M059J (cell line): ENCODE measurements around the gene CAMKMT. TPM values are rescaled to one million over a fixed set of nuclear protein-coding genes. Genes with fewer than 3 reads are reported as not detected.

Experiments
- DNase-seq: peaks from one replicate; pipeline ENCODE4 v3.0.0-alpha.2; 2012; ENCODE audit warnings: low read depth
- total RNA-seq: library from RNA; depleted of rRNA; stranded (reverse); fragments of >200 nt; shearing (Covaris generic); gene quantifications from 2 replicates; pipeline ENCODE4 v1.2.3, GENCODE V29; 2014

Gene CAMKMT
- total RNA-seq, 1 experiment from 2014 or later, result 3.4 TPM

GRCh38 chr2:44771522-44771921, 409.8 kb downstream of the CAMKMT start:
- no peak for DNase-seq

DNA sequence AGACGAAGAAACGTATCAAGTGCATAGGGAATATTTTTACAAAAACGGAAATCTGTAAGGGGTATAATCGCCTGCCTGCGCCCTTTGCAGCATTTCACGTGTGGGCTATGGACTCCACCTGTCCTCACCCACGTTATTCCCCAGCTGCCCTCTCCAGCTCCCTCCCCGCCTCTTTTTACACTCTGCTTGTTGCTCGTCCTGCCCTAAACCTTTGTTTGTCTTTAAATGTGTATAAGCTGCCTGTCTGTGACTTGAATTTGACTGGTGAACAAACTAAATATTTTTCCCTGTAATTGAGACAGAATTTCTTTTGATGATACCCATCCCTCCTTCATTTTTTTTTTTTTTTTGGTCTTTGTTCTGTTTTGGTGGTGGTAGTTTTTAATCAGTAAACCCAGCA, 410.4 kb downstream of the CAMKMT start:
- DNase-seq, result no peak

DNA sequence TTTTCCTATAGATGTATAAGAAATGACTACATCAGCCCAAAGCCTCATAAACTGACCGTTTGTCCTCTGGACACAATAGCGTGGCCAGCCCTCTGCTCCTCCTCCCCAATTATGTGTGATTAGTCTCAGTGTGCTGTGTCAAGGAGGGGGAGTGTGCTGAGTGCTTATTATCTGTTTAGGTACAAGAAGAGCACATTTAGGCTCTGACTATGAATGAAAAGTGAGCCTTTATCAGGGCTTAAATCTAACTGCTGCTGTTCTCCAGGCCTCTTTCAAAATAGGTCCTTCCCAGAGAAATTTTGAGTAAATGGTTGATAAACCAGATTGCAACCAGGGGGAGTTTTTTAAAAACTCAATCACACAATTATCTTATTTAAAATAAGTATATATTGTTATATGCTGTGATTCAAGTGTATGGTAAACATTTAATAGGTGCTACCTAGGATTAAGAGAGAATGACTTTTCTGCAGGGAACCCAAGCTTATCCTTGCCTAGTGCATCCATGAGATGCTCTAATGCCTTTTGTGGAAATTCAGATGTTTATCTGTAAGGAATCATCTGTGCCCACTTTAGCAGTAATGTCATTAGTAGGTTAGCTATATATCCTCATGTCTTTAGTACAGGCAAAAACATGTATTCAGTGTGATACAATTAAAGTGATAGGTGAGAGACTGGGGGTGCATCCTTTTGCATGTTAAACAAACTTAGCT, 411.1 kb downstream of the CAMKMT start:
- DNase-seq, result no peak

GRCh38 chr2:44774826-44775492, 413.2 kb downstream of the CAMKMT start:
- DNase-seq, result no peak

- DNase-seq, result no peak
These were observed 415.3 kb downstream of the CAMKMT start for GRCh38 chr2:44777036-44777435.

DNA sequence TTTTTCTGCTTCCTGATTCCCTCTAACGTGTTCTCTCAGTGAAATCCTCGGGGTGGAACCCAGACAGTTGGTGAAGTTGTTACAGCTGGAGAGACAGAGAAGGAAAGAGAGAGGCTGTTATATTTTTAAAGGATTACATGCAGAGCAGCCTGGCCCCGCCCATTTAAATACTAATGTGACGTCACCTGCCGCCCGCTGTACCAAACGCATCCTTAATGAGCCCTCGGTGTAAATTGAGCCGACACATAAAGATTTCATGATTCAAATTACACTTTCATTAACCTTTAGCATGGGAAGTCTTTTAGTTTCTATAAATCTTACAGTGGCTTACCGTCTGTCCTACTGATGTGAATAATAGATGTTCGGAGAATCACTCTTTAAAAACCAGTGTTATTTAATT, 415.8 kb downstream of the CAMKMT start:
- no peak for DNase-seq

DNA sequence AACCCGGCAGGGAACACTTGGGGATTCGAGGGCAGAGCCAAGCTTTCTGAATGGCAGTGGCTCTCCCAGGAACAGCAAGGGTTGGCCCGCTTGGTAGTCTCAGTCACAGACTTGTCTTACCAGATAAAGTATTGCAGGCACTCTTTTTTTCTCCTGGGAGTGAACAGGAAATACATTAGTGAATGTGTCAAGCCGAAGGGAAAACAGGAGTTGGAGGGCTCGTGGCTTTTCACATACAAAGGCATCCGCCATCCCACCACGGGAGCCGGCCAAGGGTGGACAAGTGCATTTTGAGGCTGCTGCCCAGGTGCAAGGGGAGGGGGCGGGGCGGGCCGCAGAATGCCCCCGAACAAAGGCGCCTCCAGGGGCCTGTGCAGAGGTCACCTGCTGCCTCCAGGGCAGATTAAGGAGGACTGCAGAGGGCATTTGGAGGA, 416.5 kb downstream of the CAMKMT start:
- no peak for DNase-seq

DNA sequence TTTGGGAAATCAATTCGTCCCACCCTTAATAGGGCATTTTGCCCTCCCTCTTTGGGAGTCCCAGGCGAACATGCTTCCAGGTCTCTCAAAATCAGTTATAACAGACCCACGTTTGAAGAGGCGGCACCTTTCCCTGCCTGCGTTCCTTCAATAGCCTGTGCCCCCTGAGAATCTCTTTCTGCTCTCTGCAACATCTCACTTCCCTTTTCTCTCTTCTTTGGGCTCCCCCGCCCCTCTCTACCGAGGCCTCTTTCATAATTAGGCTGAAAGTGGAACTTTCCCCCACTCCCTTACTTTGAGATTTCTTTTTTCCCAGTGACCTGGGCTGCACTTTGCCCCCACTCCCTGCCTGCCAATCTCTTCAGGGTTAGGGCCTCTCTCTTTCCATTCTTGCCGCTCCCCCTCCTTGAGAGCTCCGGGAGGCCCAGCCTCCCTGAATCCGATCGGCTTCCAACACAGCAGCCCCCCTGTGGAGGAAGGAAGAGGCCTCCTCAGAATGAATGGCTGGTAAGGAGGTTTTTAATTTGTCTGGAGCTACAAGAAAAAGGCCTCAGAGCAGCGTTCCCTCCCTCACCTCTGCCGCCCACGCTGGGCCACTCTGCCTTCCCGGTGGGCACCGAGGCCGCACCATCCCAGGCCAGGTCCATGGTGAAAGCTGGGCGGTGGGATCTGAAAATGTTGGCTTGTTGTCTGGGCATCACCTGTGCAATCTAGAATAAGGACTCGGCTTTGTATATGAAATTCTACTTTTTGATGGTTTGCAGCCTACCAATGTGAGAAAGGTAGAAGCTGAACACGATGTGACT, 417.1 kb downstream of the CAMKMT start:
- DNase-seq, result no peak

GRCh38 chr2:44779793-44780192, 418.0 kb downstream of the CAMKMT start:
- no peak for DNase-seq

DNA sequence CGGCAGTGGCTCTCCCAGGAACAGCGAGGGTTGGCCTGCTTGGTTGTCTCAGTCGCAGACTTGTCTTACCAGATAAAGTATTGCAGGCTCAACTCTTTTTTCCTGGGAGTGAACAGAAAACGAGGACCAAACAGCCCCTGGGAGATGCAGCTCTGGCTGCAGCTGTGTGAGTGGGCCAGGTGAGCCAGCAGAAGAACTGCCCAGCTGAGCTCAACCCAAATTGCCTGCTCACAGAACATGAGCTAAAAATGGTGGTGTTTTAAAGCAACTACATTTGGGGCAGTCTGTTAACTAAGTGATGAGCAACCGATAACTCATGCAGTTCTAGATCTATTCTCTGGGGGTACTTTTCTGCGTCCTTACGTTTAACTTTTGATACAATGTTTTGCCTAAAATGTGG, 418.7 kb downstream of the CAMKMT start:
- no peak for DNase-seq

- DNase-seq, result no peak
These were observed 423.7 kb downstream of the CAMKMT start for GRCh38 chr2:44785433-44785832.

- no peak for DNase-seq
These were observed 424.5 kb downstream of the CAMKMT start for GRCh38 chr2:44786045-44786816.

GRCh38 chr2:44786817-44787214, 425.1 kb downstream of the CAMKMT start:
- DNase-seq, result no peak

DNA sequence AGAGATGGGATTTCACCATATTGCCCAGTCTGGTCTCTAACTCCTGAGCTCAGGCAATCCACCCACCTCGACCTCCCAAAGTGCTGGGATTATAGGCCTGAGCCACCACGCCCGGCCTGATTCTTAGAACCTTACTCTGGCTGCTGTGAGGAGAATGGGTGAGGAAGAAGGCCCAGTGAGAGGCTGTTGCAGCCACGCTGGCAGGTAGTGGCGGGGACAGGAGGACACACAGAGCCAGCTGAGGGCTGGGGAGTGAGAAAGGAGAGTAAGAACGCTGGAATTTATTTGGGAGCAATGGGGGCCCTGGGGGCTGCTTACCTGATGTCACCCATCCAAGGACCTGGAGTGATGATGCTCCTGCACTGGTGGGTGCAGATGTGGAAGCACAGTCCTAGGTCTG, 425.9 kb downstream of the CAMKMT start:
- DNase-seq, result no peak

- DNase-seq, result no peak
These were observed 427.7 kb downstream of the CAMKMT start for GRCh38 chr2:44789446-44789845.

DNA sequence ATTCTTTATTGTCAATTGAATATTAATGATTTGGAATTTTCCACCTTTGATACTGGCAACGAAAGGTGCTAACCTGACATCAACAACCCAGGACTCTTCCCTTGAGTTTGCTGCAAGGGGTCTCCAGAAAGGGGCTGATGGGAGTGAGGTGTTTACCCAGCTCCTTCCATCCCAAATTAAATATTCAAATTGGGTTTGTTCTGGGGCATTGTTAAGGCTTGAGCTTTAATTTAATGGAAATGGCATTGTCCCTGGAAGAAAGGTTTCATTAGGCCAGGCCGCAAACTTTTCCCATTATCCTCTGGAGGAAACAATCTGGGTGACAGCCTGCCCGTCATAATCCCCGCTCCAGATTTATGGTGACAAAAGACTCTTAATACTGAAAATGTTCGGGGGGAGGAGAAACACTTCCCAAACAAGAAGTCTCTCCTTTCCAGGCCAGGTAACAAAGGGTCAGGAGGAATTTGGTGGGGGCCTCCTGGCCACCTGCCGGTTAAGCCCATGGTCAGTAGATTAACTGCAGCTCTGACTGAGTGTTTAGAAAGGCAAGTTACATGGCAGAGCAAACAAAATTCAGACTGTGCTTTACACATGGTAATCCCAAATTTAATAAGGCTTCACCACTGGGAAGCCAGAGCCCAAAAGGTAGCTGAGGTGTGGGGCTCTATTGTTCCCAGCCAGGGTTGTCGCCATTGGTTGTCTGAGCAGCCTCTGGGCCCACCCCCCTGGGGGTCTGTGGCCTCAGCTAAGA, 428.4 kb downstream of the CAMKMT start:
- DNase-seq, result no peak

- DNase-seq, result peak; percentile 29
These were observed 431.6 kb downstream of the CAMKMT start for GRCh38 chr2:44793322-44793870.

GRCh38 chr2:44796771-44797170, 435.0 kb downstream of the CAMKMT start:
- DNase-seq, result no peak

DNA sequence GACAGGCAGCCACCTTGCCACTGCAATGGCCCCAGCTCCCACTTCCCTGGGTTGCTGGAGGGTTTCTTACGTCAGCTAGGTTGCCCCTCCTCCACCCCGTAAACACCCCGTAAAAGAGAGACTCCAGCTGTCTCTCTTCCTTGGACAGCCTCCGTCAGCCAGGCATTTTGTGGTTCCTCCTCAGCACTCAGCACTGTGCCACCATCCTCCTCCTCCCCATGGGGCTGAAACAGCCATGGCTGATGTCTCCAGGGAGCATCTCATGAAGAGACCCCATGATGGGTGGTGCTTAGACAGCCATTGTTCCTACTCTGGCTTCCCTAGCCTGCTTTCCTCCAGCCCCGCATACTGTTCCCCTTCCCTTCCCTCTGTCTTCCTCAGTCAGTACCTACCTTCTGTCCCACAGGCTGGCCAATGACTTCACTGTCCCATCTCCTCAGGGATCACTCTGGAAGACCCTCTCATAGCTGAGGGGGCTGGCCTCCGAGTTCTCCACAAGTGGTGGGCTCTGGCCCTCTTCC, 436.5 kb downstream of the CAMKMT start:
- DNase-seq, result no peak

DNA sequence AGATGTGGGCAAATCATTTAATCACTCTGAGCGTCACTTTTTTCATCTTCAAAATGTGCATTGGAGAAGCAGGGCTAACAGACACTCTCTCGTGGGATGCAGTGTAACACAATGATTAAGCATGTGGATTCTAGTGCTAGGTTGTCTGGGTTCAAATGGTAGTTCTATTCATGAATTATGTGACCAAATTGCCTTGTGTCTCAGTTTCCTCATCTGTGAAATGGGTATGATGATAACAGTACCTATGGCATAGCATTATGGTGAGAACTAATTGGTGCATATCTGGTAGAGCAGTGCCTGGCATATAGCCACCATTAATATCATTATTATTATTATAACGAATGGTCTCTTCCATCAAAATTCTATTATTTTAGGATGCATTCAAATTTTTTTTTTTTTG, 437.4 kb downstream of the CAMKMT start:
- DNase-seq, result no peak

GRCh38 chr2:44799754-44800153, 438.0 kb downstream of the CAMKMT start:
- DNase-seq, result no peak
